GM18951 (cell line): Measurements from ENCODE around the gene CARD19.
A peak's percentile ranks its signal among the peaks of the same experiment; 100 is the strongest.

Experiments used
- POLR2A ChIP-seq: IDR thresholded peaks from 4 replicates; pipeline ENCODE4 v1.6.1; 2011; ENCODE audit warnings: mild to moderate bottlenecking; ENCODE audit not compliant: insufficient read length, insufficient read depth; ENCODE audit errors: extremely low read depth
- in situ Hi-C: fragments of 300-500 bp; cut with MboI; formaldehyde crosslinking; loops from one replicate; pipeline ENCODE4 v1.12.0; 2022; ENCODE audit warnings: low sequenced_read_pairs, mixed read lengths, inconsistent platforms; ENCODE audit not compliant: unreplicated experiment

Gene CARD19

GRCh38 chr9:93096131-93096802, at the start of gene CARD19:
CARD19 (plus strand) TSS chr9:93096217; CDS start chr9:93096346, 129 bp downstream.
- TF ChIP-seq POLR2A, result peak; percentile 73
- in situ Hi-C loops, result no loop called here

GRCh38 chr9:93048566-93049448, 47.2 kb upstream of the CARD19 start:
- no peak for TF ChIP-seq POLR2A
- in situ Hi-C loops, result no loop called here

- TF ChIP-seq POLR2A, result no peak
- in situ Hi-C loops, result no loop called here
Measured at GRCh38 chr9:93049491-93049890, 46.5 kb upstream of the CARD19 start.

GRCh38 chr9:93050231-93050630, 45.8 kb upstream of the CARD19 start:
- in situ Hi-C loops, result no loop called here
- no peak for TF ChIP-seq POLR2A

GRCh38 chr9:93051680-93052089, 44.3 kb upstream of the CARD19 start:
- in situ Hi-C loops, result no loop called here
- no peak for TF ChIP-seq POLR2A

GRCh38 chr9:93052791-93053540, 43.1 kb upstream of the CARD19 start:
- in situ Hi-C loops, result no loop called here
- TF ChIP-seq POLR2A, result no peak

- no peak for TF ChIP-seq POLR2A
- in situ Hi-C loops, result no loop called here
Measured at GRCh38 chr9:93053781-93054331, 42.2 kb upstream of the CARD19 start.

- no peak for TF ChIP-seq POLR2A
- in situ Hi-C loops, result no loop called here
Measured at GRCh38 chr9:93054758-93055704, 41.0 kb upstream of the CARD19 start.

GRCh38 chr9:93057042-93057702, 38.8 kb upstream of the CARD19 start:
- in situ Hi-C loops, result no loop called here
- no peak for TF ChIP-seq POLR2A

- in situ Hi-C loops, result no loop called here
- no peak for TF ChIP-seq POLR2A
Measured at GRCh38 chr9:93057703-93058354, 38.2 kb upstream of the CARD19 start.

GRCh38 chr9:93058355-93059010, 37.5 kb upstream of the CARD19 start, which contains the start of gene SUSD3:
SUSD3 (plus strand) TSS chr9:93058701; CDS start chr9:93058743, 42 bp downstream.
- peak; percentile 83 for TF ChIP-seq POLR2A
- in situ Hi-C loops, result no loop called here
